ENCODE results near the gene NTSR2.

NTSR2 gene

DNA sequence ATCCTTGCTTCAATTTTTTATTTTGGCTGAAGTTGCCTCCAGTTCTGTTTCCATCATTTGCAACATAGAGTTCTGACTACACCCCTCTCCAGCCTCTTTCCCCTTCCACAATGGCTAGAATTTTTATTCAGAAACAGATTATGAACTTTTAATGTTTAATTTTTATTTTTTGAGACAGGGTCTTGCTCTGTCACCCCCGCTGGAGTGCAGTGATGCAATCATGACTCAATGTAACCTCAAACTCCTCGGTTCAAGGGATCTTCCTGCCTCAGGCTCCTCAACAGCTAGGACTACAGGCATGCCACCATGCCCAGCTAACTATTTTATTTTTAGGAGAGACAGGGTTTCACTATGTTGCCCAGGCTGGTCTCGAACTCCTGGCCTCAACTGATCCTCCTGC, 2.8 kb downstream of the NTSR2 start:
- Histone ChIP-seq H2BK5ac (ENCODE audit: low read length) (no peak overlapping the region), H3K4me2 (ENCODE audit: low read length) (no peak overlapping the region), H3K36me3 (ENCODE audit: control insufficient read depth, insufficient read depth, low read length) (no peaks in the 10 kb centered on the region), H3K56ac (ENCODE audit: low read length) (no peak overlapping the region), H3K4me1 (ENCODE audit: control insufficient read depth, low read depth, low read length) (peaks cover 2% of the 10 kb centered on the region), H3K4ac (ENCODE audit: low read depth, low read length) (no peak overlapping the region), H3K27ac (ENCODE audit: low read depth, low read length) (no peak overlapping the region), H3K79me1 (ENCODE audit: low read length) (no peaks in the 10 kb centered on the region), H2AK5ac (ENCODE audit: low read length) (no peak overlapping the region), H4K8ac (ENCODE audit: low read depth, low read length) (no peak overlapping the region), H3K9ac (ENCODE audit: low read length) (no peak overlapping the region), H3K79me2 (ENCODE audit: control insufficient read depth, insufficient read depth, low read length) (no peaks in the 10 kb centered on the region), H2BK15ac (replicated peaks; ENCODE audit: low read depth) (no peak overlapping the region), H3K18ac (ENCODE audit: low read length) (no peak overlapping the region), H4K5ac (ENCODE audit: low read length) (no peak overlapping the region), H2BK120ac (ENCODE audit: low read depth, low read length) (no peak overlapping the region), H3K27me3 (ENCODE audit: insufficient read depth, low read length, poor library complexity) (no peaks in the 10 kb centered on the region), H3K23ac (ENCODE audit: low read length) (no peak overlapping the region), H3K4me3 (ENCODE audit: low read length) (no peak overlapping the region)
- no CpG with 5 or more reads among the region's 3 CpGs for WGBS (ENCODE audit: extremely low coverage, insufficient coverage, low lambda C conversion rate)
- no peak for DNase-seq

GRCh38 chr2:11665510-11666362, 4.3 kb downstream of the NTSR2 start:
- no peak overlapping the region for H2AK5ac ChIP-seq (ENCODE audit: low read length)
- no peak overlapping the region for H3K27ac ChIP-seq (ENCODE audit: low read depth, low read length)
- H3K9ac ChIP-seq (ENCODE audit: low read length) = no peak overlapping the region
- H3K4me2 ChIP-seq (ENCODE audit: low read length) = no peak overlapping the region
- no CpG with 5 or more reads among the region's 10 CpGs for WGBS (ENCODE audit: extremely low coverage, insufficient coverage, low lambda C conversion rate)
- no peak overlapping the region for H3K23ac ChIP-seq (ENCODE audit: low read length)
- H3K79me2 ChIP-seq (ENCODE audit: control insufficient read depth, insufficient read depth, low read length) = no peaks in the 10 kb centered on the region
- H3K56ac ChIP-seq (ENCODE audit: low read length) = no peak overlapping the region
- DNase-seq = no peak
- H3K4ac ChIP-seq (ENCODE audit: low read depth, low read length) = no peak overlapping the region
- no peak overlapping the region for H4K5ac ChIP-seq (ENCODE audit: low read length)
- H3K27me3 ChIP-seq (ENCODE audit: insufficient read depth, low read length, poor library complexity) = no peaks in the 10 kb centered on the region
- H3K4me3 ChIP-seq (ENCODE audit: low read length) = no peak overlapping the region
- no peak overlapping the region for H2BK15ac ChIP-seq (replicated peaks; ENCODE audit: low read depth)
- H3K79me1 ChIP-seq (ENCODE audit: low read length) = no peaks in the 10 kb centered on the region
- no peaks in the 10 kb centered on the region for H3K36me3 ChIP-seq (ENCODE audit: control insufficient read depth, insufficient read depth, low read length)
- no peak overlapping the region for H2BK120ac ChIP-seq (ENCODE audit: low read depth, low read length)
- H3K4me1 ChIP-seq (ENCODE audit: control insufficient read depth, low read depth, low read length) = peaks cover 2% of the 10 kb centered on the region
- H2BK5ac ChIP-seq (ENCODE audit: low read length) = no peak overlapping the region
- H3K18ac ChIP-seq (ENCODE audit: low read length) = no peak overlapping the region
- H4K8ac ChIP-seq (ENCODE audit: low read depth, low read length) = no peak overlapping the region

DNA sequence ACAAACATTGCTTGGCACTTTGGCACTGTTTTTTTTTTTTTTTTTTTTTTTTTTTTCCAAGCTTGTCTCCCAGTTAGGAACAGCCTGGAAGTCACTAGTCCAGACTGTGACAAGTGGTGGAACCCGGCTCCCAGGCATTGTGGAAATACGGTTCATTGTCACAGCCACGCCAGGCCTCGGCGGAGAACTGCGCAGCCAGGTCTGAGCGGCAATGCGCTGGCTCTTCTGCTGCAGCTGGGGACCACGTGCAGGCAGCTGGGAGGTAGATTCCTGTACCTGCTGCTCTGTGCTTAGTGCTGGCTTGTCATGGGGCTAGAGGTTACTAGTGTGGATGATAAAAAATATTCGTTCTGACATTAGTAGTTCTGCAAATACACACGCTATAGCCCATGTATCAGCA, 5.0 kb downstream of the NTSR2 start:
- no peak overlapping the region for H3K9ac ChIP-seq (ENCODE audit: low read length)
- H3K27ac ChIP-seq (ENCODE audit: low read depth, low read length) = no peak overlapping the region
- no CpG with 5 or more reads among the region's 11 CpGs for WGBS (ENCODE audit: extremely low coverage, insufficient coverage, low lambda C conversion rate)
- no peak for DNase-seq
- H4K5ac ChIP-seq (ENCODE audit: low read length) = no peak overlapping the region
- no peak overlapping the region for H3K4me3 ChIP-seq (ENCODE audit: low read length)
- no peaks in the 10 kb centered on the region for H3K27me3 ChIP-seq (ENCODE audit: insufficient read depth, low read length, poor library complexity)
- H3K18ac ChIP-seq (ENCODE audit: low read length) = no peak overlapping the region
- no peak overlapping the region for H3K4ac ChIP-seq (ENCODE audit: low read depth, low read length)
- H3K4me2 ChIP-seq (ENCODE audit: low read length) = no peak overlapping the region
- no peak overlapping the region for H2AK5ac ChIP-seq (ENCODE audit: low read length)
- H2BK5ac ChIP-seq (ENCODE audit: low read length) = no peak overlapping the region
- no peak overlapping the region for H4K8ac ChIP-seq (ENCODE audit: low read depth, low read length)
- H3K79me2 ChIP-seq (ENCODE audit: control insufficient read depth, insufficient read depth, low read length) = no peaks in the 10 kb centered on the region
- no peak overlapping the region for H3K56ac ChIP-seq (ENCODE audit: low read length)
- no peak overlapping the region for H2BK15ac ChIP-seq (replicated peaks; ENCODE audit: low read depth)
- H3K23ac ChIP-seq (ENCODE audit: low read length) = no peak overlapping the region
- no peak overlapping the region for H2BK120ac ChIP-seq (ENCODE audit: low read depth, low read length)
- H3K79me1 ChIP-seq (ENCODE audit: low read length) = no peaks in the 10 kb centered on the region
- H3K36me3 ChIP-seq (ENCODE audit: control insufficient read depth, insufficient read depth, low read length) = no peaks in the 10 kb centered on the region
- H3K4me1 ChIP-seq (ENCODE audit: control insufficient read depth, low read depth, low read length) = peaks cover 2% of the 10 kb centered on the region

GRCh38 chr2:11663427-11663826, 6.6 kb downstream of the NTSR2 start:
- Histone ChIP-seq H3K79me2 (ENCODE audit: control insufficient read depth, insufficient read depth, low read length) (no peaks in the 10 kb centered on the region), H2BK5ac (ENCODE audit: low read length) (no peak overlapping the region), H3K9ac (ENCODE audit: low read length) (no peak overlapping the region), H2BK15ac (replicated peaks; ENCODE audit: low read depth) (no peak overlapping the region), H3K56ac (ENCODE audit: low read length) (no peak overlapping the region), H3K23ac (ENCODE audit: low read length) (no peak overlapping the region), H3K27me3 (ENCODE audit: insufficient read depth, low read length, poor library complexity) (no peaks in the 10 kb centered on the region), H4K8ac (ENCODE audit: low read depth, low read length) (no peak overlapping the region), H3K4me1 (ENCODE audit: control insufficient read depth, low read depth, low read length) (no peaks in the 10 kb centered on the region), H3K4me2 (ENCODE audit: low read length) (no peak overlapping the region), H3K4ac (ENCODE audit: low read depth, low read length) (no peak overlapping the region), H3K36me3 (ENCODE audit: control insufficient read depth, insufficient read depth, low read length) (no peaks in the 10 kb centered on the region), H2BK120ac (ENCODE audit: low read depth, low read length) (no peak overlapping the region), H4K5ac (ENCODE audit: low read length) (no peak overlapping the region), H3K18ac (ENCODE audit: low read length) (no peak overlapping the region), H3K79me1 (ENCODE audit: low read length) (no peaks in the 10 kb centered on the region), H2AK5ac (ENCODE audit: low read length) (no peak overlapping the region), H3K4me3 (ENCODE audit: low read length) (no peak overlapping the region), H3K27ac (ENCODE audit: low read depth, low read length) (no peak overlapping the region)
- no peak for DNase-seq
- WGBS (ENCODE audit: extremely low coverage, insufficient coverage, low lambda C conversion rate) = no CpG with 5 or more reads among the region's 2 CpGs

DNA sequence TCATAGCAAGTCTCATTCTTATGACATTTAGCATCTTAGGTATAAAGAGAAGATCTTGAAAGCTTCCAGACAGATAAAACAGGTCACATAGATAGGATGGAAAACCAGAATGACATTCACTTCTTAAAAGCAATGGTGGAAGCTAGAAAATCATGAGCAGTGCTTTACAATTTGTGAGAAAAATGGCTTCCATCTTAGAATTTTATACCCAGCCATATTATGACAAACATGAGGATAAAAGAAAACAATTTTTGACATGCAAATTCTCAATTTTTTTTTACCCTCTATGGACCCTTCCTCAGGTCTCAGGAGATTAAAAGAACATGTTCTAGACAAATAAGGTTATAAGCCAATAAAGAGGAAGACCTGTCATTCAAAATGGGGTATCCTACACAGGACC, 7.1 kb downstream of the NTSR2 start:
- Histone ChIP-seq H3K4me1 (ENCODE audit: control insufficient read depth, low read depth, low read length) (no peaks in the 10 kb centered on the region), H4K5ac (ENCODE audit: low read length) (no peak overlapping the region), H3K4me3 (ENCODE audit: low read length) (no peak overlapping the region), H3K79me1 (ENCODE audit: low read length) (no peaks in the 10 kb centered on the region), H3K27me3 (ENCODE audit: insufficient read depth, low read length, poor library complexity) (no peaks in the 10 kb centered on the region), H3K4me2 (ENCODE audit: low read length) (no peak overlapping the region), H2BK15ac (replicated peaks; ENCODE audit: low read depth) (no peak overlapping the region), H3K79me2 (ENCODE audit: control insufficient read depth, insufficient read depth, low read length) (no peaks in the 10 kb centered on the region), H4K8ac (ENCODE audit: low read depth, low read length) (no peak overlapping the region), H2BK5ac (ENCODE audit: low read length) (no peak overlapping the region), H3K27ac (ENCODE audit: low read depth, low read length) (no peak overlapping the region), H3K9ac (ENCODE audit: low read length) (no peak overlapping the region), H3K56ac (ENCODE audit: low read length) (no peak overlapping the region), H3K18ac (ENCODE audit: low read length) (no peak overlapping the region), H3K23ac (ENCODE audit: low read length) (no peak overlapping the region), H3K4ac (ENCODE audit: low read depth, low read length) (no peak overlapping the region), H2AK5ac (ENCODE audit: low read length) (no peak overlapping the region), H2BK120ac (ENCODE audit: low read depth, low read length) (no peak overlapping the region), H3K36me3 (ENCODE audit: control insufficient read depth, insufficient read depth, low read length) (no peaks in the 10 kb centered on the region)
- DNase-seq = no peak

DNA sequence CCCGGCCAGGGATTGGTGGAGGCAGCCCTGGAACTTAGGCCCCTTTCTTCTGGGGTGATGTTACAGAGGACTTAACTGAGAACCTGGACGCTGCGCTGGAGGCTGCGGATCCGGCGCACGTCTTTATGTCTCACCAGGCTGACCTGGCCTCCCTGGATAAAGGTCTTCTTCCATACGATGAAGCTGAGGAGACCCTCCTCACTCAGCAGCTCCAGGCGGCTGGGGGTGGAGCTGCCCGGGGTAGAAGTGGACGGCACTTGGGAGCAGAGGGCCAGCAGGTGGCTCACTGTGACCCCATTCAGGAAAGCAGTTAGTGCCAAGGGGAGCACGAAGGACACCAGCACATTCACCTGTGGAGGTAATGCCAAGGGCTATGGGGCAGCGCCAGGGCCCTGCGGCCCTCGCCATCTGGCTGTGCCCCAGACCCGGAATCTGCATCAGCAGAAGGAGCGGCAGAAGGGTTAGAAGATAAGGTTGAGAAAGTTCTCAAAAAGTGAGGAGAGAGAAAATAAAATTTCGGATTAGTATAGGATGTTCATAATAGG, 8.0 kb downstream of the NTSR2 start:
- H3K4me3 ChIP-seq (ENCODE audit: low read length) = no peak overlapping the region
- H4K8ac ChIP-seq (ENCODE audit: low read depth, low read length) = no peak overlapping the region
- H3K9ac ChIP-seq (ENCODE audit: low read length) = no peak overlapping the region
- DNase-seq = no peak
- no peak overlapping the region for H3K4me2 ChIP-seq (ENCODE audit: low read length)
- no peak overlapping the region for H2AK5ac ChIP-seq (ENCODE audit: low read length)
- H3K23ac ChIP-seq (ENCODE audit: low read length) = no peak overlapping the region
- no peak overlapping the region for H3K56ac ChIP-seq (ENCODE audit: low read length)
- H3K18ac ChIP-seq (ENCODE audit: low read length) = no peak overlapping the region
- 100% methylated on average over 1 of the region's 18 CpGs for WGBS (ENCODE audit: extremely low coverage, insufficient coverage, low lambda C conversion rate)
- H3K27me3 ChIP-seq (ENCODE audit: insufficient read depth, low read length, poor library complexity) = no peaks in the 10 kb centered on the region
- H3K27ac ChIP-seq (ENCODE audit: low read depth, low read length) = no peak overlapping the region
- H3K4me1 ChIP-seq (ENCODE audit: control insufficient read depth, low read depth, low read length) = no peaks in the 10 kb centered on the region
- H4K5ac ChIP-seq (ENCODE audit: low read length) = no peak overlapping the region
- no peaks in the 10 kb centered on the region for H3K79me2 ChIP-seq (ENCODE audit: control insufficient read depth, insufficient read depth, low read length)
- H3K79me1 ChIP-seq (ENCODE audit: low read length) = no peaks in the 10 kb centered on the region
- no peaks in the 10 kb centered on the region for H3K36me3 ChIP-seq (ENCODE audit: control insufficient read depth, insufficient read depth, low read length)
- H2BK5ac ChIP-seq (ENCODE audit: low read length) = no peak overlapping the region
- H2BK15ac ChIP-seq (replicated peaks; ENCODE audit: low read depth) = no peak overlapping the region
- no peak overlapping the region for H3K4ac ChIP-seq (ENCODE audit: low read depth, low read length)
- H2BK120ac ChIP-seq (ENCODE audit: low read depth, low read length) = no peak overlapping the region
